HFFc6 (cell line): Measurements from ENCODE around the gene MSANTD2. TPM values are rescaled to one million over a fixed set of nuclear protein-coding genes. Genes with fewer than 3 reads are reported as not detected.

Source experiments
- DNase-seq: peaks from one replicate; pipeline ENCODE4 v3.0.0-alpha.2; 2018
- H3K27ac Mint-ChIP-seq: 2 replicates; pipeline ENCODE4 v1.8.0; 2020; ENCODE audit warnings: mild to moderate bottlenecking, mixed read lengths
- H3K27me3 Mint-ChIP-seq: 2 replicates; pipeline ENCODE4 v1.8.0; 2021; ENCODE audit warnings: mild to moderate bottlenecking, moderate library complexity, mixed read lengths; ENCODE audit not compliant: insufficient read depth
- H3K36me3 Mint-ChIP-seq: 2 replicates; pipeline ENCODE4 v1.8.0; 2021; ENCODE audit warnings: low read depth, mixed read lengths
- H3K4me1 Mint-ChIP-seq: 2 replicates; pipeline ENCODE4 v1.8.0; 2020; ENCODE audit warnings: low read depth, mixed read lengths
- H3K4me3 Mint-ChIP-seq: 2 replicates; pipeline ENCODE4 v1.8.0; 2020; ENCODE audit warnings: mild to moderate bottlenecking, moderate library complexity, mixed read lengths
- H3K9me3 Mint-ChIP-seq: 2 replicates; pipeline ENCODE4 v1.8.0; 2020; ENCODE audit warnings: mild to moderate bottlenecking, mixed read lengths
- total RNA-seq, 6 experiments: library from RNA; stranded (reverse); fragmentation: NEBNext Ultra II Directional; extraction: Animal tissue kit (Norgen Biotek cat#: 25700); gene quantifications; 2 replicates in 1 of 6; 3 replicates in 5 of 6; pipeline ENCODE4 v1.2.3, GENCODE V29; 2021
- TF ChIP-seq, protein P1 (sequence below): fragments of 200-600 bp; sonication (generic); IDR thresholded peaks from 2 replicates; pipeline ENCODE4 v1.5.0; 2021; ENCODE audit warnings: antibody characterized with exemption, mild to moderate bottlenecking

Gene MSANTD2
- total RNA-seq, 6 experiments from 2014 or later: 4.4 to 7.1 (median 5.8) TPM

- TF ChIP-seq, protein P1, sequence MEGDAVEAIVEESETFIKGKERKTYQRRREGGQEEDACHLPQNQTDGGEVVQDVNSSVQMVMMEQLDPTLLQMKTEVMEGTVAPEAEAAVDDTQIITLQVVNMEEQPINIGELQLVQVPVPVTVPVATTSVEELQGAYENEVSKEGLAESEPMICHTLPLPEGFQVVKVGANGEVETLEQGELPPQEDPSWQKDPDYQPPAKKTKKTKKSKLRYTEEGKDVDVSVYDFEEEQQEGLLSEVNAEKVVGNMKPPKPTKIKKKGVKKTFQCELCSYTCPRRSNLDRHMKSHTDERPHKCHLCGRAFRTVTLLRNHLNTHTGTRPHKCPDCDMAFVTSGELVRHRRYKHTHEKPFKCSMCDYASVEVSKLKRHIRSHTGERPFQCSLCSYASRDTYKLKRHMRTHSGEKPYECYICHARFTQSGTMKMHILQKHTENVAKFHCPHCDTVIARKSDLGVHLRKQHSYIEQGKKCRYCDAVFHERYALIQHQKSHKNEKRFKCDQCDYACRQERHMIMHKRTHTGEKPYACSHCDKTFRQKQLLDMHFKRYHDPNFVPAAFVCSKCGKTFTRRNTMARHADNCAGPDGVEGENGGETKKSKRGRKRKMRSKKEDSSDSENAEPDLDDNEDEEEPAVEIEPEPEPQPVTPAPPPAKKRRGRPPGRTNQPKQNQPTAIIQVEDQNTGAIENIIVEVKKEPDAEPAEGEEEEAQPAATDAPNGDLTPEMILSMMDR: no peak
Measured at GRCh38 chr11:124719534-124719933, 80.7 kb downstream of the MSANTD2 start.

GRCh38 chr11:124718801-124719200 is 81.4 kb downstream of the MSANTD2 start:
- Mint-ChIP-seq H3K27me3 (peaks cover 55% of the 10 kb centered on the region), H3K36me3 (no peaks in the 10 kb centered on the region), H3K4me3 (peak overlapping the region; percentile 77), H3K27ac (no peak overlapping the region), H3K9me3 (no peaks in the 10 kb centered on the region), H3K4me1 (peaks cover 14% of the 10 kb centered on the region)
- TF ChIP-seq, protein P1: no peak
- no peak for DNase-seq

More at GRCh38 chr11:124719534-124719933, 80.7 kb downstream of the MSANTD2 start:
- Mint-ChIP-seq H3K9me3 (no peaks in the 10 kb centered on the region), H3K36me3 (no peaks in the 10 kb centered on the region), H3K27ac (no peak overlapping the region), H3K4me1 (peaks cover 14% of the 10 kb centered on the region), H3K27me3 (peaks cover 63% of the 10 kb centered on the region), H3K4me3 (no peak overlapping the region)
- DNase-seq: no peak

GRCh38 chr11:124717786-124718651 is 82.2 kb downstream of the MSANTD2 start:
- H3K27me3 Mint-ChIP-seq: peaks cover 50% of the 10 kb centered on the region
- TF ChIP-seq, protein P1: no peak
- no peak for DNase-seq

GRCh38 chr11:124717421-124717785 is 82.8 kb downstream of the MSANTD2 start:
- TF ChIP-seq, protein P1: no peak
- peaks cover 44% of the 10 kb centered on the region for H3K27me3 Mint-ChIP-seq
- no peaks in the 10 kb centered on the region for H3K36me3 Mint-ChIP-seq
- no peak for DNase-seq
- H3K9me3 Mint-ChIP-seq: no peaks in the 10 kb centered on the region
- peaks cover 14% of the 10 kb centered on the region for H3K4me1 Mint-ChIP-seq
- H3K27ac Mint-ChIP-seq: no peak overlapping the region
- peak overlapping the region; percentile 77 for H3K4me3 Mint-ChIP-seq

More at GRCh38 chr11:124717786-124718651, 82.2 kb downstream of the MSANTD2 start:
- H3K9me3 Mint-ChIP-seq: no peaks in the 10 kb centered on the region
- no peak overlapping the region for H3K27ac Mint-ChIP-seq
- peak overlapping the region; percentile 77 for H3K4me3 Mint-ChIP-seq
- H3K36me3 Mint-ChIP-seq: no peaks in the 10 kb centered on the region
- peaks cover 14% of the 10 kb centered on the region for H3K4me1 Mint-ChIP-seq

DNA sequence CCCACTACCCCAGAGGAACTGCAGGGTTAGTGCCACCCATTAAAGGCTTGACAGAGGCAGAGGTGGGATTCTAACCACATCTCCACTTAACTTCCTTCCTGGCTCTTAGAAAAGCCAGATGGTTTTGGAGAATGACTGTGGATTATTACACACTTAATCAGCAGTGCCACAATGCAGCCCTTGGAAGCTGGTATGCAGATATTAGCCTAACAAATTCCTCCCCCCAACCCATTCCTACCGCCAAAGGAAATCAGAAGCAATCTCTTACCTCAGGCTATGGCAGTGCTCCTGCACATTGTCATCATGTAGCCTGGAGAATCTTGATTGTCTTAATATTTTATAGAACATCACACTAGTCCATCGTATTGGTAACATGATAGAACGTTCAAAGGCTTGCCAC is 83.6 kb downstream of the MSANTD2 start:
- Mint-ChIP-seq H3K36me3 (no peaks in the 10 kb centered on the region), H3K4me1 (peaks cover 14% of the 10 kb centered on the region), H3K4me3 (no peak overlapping the region), H3K27me3 (peaks cover 38% of the 10 kb centered on the region), H3K9me3 (no peaks in the 10 kb centered on the region), H3K27ac (no peak overlapping the region)
- DNase-seq: no peak
- TF ChIP-seq, protein P1: no peak

Other genes with a start within 250 kb of the MSANTD2 start
- not detected for gene OR8A1, start 230.4 kb downstream of the MSANTD2 start, total RNA-seq
- not detected for gene PANX3, start 189.0 kb downstream of the MSANTD2 start, total RNA-seq
- 10 to 100 TPM; 18.8 to 25.9 (median 24.1) TPM for gene TBRG1, start 177.5 kb downstream of the MSANTD2 start, total RNA-seq
- gene SIAE, start 126.7 kb downstream of the MSANTD2 start, total RNA-seq: 10 to 100 TPM in 5 of 6 experiments, 1 to 10 TPM in 1; 9.2 to 14.4 (median 11.3) TPM
- gene SPA17, start 126.5 kb downstream of the MSANTD2 start, total RNA-seq: 10 to 100 TPM in 1 of 6 experiments, 1 to 10 TPM in 5; 5.0 to 10.2 (median 9.1) TPM
- gene NRGN, start 60.5 kb downstream of the MSANTD2 start, total RNA-seq: 1 to 10 TPM; 3.8 to 6.5 (median 5.4) TPM
- gene VSIG2, start 48.2 kb downstream of the MSANTD2 start, total RNA-seq: under 1 TPM in 1 of 6 experiments, not detected in 5; 0.14 TPM
- gene ESAM, start 38.1 kb downstream of the MSANTD2 start, total RNA-seq: under 1 TPM in 3 of 6 experiments, not detected in 3; 0.11 to 0.14 (median 0.12) TPM
- gene ROBO3, start 65.0 kb upstream of the MSANTD2 start, total RNA-seq: 1 to 10 TPM; 1.9 to 3.3 (median 2.6) TPM
- gene ROBO4, start 97.5 kb upstream of the MSANTD2 start, total RNA-seq: under 1 TPM; 0.46 to 0.63 (median 0.56) TPM
- gene HEPN1, start 118.8 kb upstream of the MSANTD2 start, total RNA-seq: not detected
- gene HEPACAM, start 135.6 kb upstream of the MSANTD2 start, total RNA-seq: under 1 TPM in 1 of 6 experiments, not detected in 5; 0.31 TPM
- 1 to 10 TPM; 1.3 to 3.2 (median 2.5) TPM for gene CCDC15, start 153.8 kb upstream of the MSANTD2 start, total RNA-seq